Stimulated activated CD4-positive, alpha-beta T cell treated with anti-CD3 and anti-CD28 coated beads, Interleukin-15, amount 100 ng/mL, for 1 hour (primary cell): Measurements from ENCODE around the gene PFDN2.

Experiments
- DNase-seq, 2 donors: peaks; one replicate each; pipeline ENCODE4 v3.0.0-alpha.2; 2020; ENCODE audit warnings: low read depth in 1 of 2, low spot score in 1 of 2

The PFDN2 gene, protein sequence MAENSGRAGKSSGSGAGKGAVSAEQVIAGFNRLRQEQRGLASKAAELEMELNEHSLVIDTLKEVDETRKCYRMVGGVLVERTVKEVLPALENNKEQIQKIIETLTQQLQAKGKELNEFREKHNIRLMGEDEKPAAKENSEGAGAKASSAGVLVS

DNA sequence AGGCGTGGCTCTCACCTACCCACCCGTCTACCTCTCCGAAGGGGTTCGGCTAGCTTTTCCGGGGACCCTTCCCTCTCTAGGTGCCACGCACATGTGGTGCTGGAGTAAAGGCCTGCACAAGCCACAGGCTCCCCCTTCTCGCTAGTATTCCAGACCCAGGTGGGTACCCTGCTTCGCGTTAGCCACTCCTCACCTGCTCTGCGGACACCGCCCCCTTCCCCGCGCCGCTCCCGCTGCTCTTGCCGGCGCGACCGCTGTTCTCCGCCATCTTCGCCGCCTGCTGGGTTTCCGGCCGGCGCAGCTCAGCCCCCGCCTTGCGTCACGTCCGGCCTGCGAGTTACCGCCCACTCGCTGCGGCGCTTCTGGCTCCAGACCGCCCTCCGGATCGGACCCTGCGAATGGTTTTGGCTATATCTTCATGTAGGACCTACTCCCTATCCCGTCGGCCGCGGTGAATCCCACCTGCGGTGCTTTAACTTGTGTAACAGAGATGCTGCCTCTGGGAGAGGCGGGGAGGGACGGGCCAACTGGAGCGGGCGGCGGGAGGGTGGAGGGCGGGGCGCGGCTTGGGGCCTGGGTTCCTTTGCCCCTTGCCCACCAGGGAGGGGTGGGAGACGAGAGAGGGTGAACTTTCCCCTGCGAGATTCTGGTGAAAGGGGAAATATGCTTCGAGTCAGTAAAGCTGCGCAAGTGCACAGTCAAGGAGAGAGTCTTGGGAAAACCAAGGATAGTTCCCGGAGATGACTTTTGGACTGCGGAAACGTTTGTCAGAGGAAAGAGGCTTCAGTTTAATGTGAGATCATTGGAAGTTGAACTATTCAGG is at the start of gene PFDN2, which contains the start of gene NIT1:
TSS of gene PFDN2 (minus strand) at position 279 of the 823 bp plus-strand sequence. CDS start at position 268, 11 bp downstream.
TSS of gene NIT1 (plus strand) at position 347 of the 823 bp plus-strand sequence. CDS start at position 419, 72 bp downstream.
- DNase-seq = peak; percentile 61 to 78

GRCh38 chr1:161166669-161167548 is 49.1 kb upstream of the PFDN2 start:
- DNase-seq = no peak

DNA sequence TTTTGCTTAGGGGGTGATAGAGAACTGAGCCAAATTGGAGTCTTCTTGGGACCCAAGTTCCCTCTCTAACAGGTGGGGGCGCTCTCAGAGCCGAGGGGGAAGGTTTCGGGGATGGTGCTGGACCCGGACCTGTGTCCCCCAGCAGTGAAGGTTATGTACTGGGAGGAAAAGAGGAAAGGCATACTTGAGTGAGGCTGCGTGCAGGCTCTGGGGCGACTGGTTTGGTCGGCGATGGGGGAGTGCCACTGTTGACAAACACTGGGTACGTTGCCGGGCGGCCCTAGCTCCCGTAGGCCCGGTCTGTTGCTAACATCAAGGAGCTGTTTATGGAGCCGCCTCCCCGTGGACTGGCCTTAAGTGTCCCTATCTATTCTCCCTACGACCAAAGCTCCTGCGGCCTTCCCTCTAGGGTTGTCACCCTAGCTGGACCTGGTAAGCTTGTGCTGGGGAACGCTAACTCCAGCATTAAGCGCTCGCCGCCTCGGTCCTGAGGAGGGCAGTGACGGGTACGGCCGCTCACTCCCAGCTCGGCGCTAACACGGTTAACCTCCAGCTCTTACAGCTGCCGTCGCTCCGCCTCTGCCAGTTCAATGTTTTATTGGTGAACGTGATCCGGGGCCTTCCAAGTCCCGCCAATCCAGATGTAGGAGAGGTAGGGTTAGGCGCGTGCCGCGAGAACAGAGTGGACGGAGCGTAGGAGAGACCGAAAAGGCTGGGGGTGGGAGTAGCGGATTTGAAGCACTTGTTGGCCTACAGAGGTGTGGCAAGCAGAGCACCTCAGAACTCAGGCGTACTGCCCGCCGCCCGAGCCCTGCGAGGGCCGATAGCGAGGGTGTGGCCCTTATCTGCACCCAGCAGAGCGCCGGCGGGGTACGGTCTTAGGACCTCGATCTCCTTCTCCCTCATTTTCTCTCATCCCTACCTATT is 48.2 kb upstream of the PFDN2 start, which contains the start of gene PPOX:
TSS of gene PPOX (plus strand) at position 685 of the 927 bp plus-strand sequence. CDS start 422 bp downstream, outside the sequence.
- DNase-seq = peak; percentile 76 to 81

DNA sequence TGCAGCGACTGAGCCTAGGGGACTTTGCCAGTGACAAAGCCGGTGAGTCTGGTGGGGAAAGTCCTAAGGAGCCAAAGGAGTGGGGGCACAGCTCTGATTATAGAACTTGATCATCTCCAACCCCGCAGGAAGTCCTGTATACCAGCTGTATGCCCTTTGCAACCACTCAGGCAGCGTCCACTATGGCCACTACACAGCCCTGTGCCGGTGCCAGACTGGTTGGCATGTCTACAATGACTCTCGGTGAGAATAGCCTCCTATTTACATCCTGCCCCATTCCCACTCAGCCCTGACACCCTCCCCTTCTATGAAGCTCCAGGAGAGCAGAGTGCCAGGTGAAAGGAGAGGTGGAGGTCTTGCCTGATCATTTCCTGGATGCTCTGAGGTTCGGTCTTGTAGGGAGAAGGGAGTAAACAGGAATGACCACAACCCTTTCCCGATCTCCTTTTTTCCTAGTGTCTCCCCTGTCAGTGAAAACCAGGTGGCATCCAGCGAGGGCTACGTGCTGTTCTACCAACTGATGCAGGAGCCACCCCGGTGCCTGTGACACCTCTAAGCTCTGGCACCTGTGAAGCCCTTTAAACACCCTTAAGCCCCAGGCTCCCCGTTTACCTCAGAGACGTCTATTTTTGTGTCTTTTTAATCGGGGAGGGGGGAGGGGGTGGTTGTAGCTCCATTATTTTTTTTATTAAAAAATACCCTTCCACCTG is 47.2 kb upstream of the PFDN2 start:
- DNase-seq = no peak

GRCh38 chr1:161163793-161164192 is 46.0 kb upstream of the PFDN2 start:
- no peak for DNase-seq

DNA sequence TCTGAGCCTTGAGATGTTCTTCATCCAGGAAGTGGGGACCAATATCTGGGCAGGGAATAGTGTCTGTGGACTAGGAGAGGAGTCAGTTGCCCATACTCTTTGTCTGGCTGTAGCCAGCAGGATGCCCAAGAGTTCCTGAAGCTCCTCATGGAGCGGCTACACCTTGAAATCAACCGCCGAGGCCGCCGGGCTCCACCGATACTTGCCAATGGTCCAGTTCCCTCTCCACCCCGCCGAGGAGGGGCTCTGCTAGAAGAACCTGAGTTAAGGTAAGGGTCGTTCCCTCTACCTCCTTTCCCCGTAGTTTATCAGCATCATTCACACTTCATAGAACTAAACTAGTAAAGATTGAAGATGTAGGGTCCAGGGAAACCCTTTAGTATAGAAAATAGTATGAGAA is 45.0 kb upstream of the PFDN2 start:
- DNase-seq = no peak

DNA sequence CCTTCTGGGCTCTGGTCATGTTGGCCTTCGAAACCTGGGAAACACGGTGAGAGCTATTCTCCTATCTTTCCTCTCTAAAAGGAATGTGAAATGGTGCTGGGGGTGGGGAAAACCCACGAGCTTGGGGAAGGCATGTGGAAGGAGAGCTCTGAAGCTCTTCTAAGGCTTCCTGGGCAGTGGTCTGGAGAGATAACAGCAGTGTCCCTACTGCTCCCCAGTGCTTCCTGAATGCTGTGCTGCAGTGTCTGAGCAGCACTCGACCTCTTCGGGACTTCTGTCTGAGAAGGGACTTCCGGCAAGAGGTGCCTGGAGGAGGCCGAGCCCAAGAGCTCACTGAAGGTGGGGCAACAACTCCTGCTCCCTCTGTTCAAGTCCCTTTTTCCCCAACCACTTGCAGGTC is 44.2 kb upstream of the PFDN2 start:
- DNase-seq = no peak

- DNase-seq = no peak
Observed at GRCh38 chr1:161161652-161162051, 43.8 kb upstream of the PFDN2 start.

GRCh38 chr1:161160671-161161145 is 42.9 kb upstream of the PFDN2 start:
- no peak for DNase-seq

DNA sequence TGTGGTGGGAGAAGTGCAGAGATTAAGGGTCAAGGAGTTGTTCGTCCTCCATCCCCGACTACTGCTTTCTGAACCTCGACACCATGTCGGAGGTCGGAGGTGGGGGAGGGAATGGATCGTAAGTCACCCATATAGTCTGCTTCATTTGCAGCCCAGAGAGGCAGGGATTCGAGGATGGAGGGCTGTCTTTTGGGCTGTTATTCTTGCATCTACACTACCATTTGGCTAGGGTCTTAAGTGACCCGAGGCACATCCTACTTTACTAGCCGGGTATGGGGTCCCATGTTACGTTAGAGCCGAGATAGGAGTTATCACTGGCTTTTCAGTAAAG is 42.0 kb upstream of the PFDN2 start:
- DNase-seq = no peak

- DNase-seq = peak; percentile 82 to 88
Observed at GRCh38 chr1:161159087-161159912, 41.5 kb upstream of the PFDN2 start, which contains the start of gene USP21. Gene USP21, plus strand, starts transcription at chr1:161159500. Its CDS starts 1,141 bp downstream, at chr1:161160641.

- no peak for DNase-seq
Observed at GRCh38 chr1:161158316-161159010, 40.6 kb upstream of the PFDN2 start.

GRCh38 chr1:161157867-161158266 is 40.0 kb upstream of the PFDN2 start:
- no peak for DNase-seq

DNA sequence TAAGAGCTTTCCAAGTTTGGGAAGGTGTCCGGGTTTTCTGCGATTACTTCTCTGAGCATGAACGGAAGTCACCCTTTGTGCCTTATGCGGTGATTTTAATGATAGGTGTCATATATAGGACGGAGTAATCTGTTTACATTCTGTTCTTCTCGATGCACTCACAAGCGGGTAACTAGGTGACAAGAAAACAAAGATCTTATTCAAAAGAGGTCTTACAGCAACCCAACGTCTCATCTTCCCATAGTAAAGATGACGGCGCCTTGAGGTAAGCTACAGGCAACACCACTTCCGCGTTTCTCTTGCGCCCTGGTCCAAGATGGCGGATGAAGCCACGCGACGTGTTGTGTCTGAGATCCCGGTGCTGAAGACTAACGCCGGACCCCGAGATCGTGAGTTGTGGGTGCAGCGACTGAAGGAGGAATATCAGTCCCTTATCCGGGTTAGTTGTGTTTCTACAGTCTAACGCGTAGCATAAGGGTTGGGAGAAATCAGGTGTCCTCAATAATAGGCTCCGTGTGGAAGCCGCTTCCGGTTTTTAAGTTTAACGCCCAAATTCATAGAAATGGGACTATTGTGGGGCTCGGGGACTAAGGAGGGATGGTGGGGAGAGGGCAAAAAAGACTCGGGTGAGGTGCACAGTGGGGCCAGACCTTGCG is 36.0 kb upstream of the PFDN2 start, which contains the start of gene UFC1:
TSS of gene UFC1 (plus strand) at position 297 of the 656 bp plus-strand sequence. CDS start at position 317, 20 bp downstream.
- peak; percentile 59 to 61 for DNase-seq

DNA sequence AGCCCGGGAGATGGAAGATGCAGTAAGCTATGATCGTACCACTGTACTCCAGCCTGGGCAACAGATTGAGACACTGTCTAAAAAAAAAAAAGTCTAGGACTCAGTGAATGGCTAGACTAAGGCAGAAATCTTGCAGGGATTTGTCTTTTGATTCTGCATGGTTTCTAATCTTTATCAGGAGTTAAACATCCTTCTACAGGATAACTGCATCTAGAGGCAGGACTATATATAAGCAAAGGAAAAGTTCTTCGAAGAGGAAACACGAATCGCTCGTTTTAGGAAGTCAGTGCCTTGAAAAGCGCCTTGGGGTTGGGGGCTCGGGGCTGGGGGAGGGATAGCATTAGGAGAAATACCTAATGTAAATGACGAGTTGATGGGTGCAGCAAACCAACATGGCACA is 35.3 kb upstream of the PFDN2 start:
- no peak for DNase-seq

DNA sequence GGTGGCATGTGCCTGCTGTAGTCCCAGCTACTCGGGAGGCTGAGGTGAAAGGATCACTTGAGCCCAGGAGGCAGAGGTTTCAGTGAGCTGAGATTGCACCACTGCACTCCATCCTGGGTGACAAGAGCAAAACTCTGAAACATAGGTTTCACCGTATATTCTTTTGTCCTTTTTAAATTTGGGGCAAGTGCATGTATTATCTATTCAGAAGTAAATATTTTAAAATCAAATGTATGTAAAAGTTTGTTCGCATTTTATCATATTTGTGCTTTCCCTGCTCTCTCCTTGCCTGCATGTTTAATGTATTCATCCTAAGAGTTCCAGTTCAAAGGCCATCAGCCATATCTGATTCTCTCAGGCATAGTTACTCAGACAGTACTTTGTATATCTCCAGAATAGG is 28.0 kb upstream of the PFDN2 start:
- DNase-seq = no peak

GRCh38 chr1:161140755-161141400 is 23.0 kb upstream of the PFDN2 start:
- DNase-seq = no peak
